ENCODE data around the gene HLA-DRA. TPM values are rescaled to one million over a fixed set of nuclear protein-coding genes. Genes with fewer than 3 reads are reported as not detected.

The HLA-DRA gene
- total and polyA plus RNA-seq, 2 donors (not counting 1 experiment from before 2014, with no cell fraction given) = 0.17 to 0.99 TPM

DNA sequence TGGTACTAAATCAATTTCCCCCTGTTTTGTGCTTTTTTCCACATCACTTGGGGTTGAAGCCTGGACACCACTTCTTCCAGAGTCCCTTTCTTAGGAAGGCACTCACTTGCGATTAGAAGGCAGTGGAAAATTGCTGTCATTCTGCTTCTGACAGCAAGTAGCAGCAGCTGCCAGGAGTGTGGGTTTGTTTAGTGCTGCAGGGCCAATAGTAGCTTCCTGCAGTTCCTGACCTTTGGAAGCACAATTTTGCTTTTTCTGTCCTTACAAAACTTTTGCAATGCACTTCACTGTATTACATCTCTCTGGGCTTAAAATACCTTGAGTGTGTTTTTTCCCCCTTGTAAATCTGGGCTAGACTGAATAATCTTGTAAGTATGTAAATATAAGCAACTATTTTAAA lies 12.5 kb upstream of the HLA-DRA start:
- Histone ChIP-seq H4K20me1 (ENCODE audit: control insufficient read depth, extremely low read depth, insufficient read depth, low read length) (no peaks in the 10 kb centered on the region), H3K9ac (ENCODE audit: insufficient read depth, low read length) (no peak overlapping the region), H3K27ac (ENCODE audit: insufficient read depth, low read length) (no peak overlapping the region), H3K4me2 (ENCODE audit: extremely low read depth, insufficient read depth, low read length) (no peak overlapping the region), H3K9me3 (ENCODE audit: control insufficient read depth, insufficient read depth, low read depth, low read length) (no peaks in the 10 kb centered on the region), H3K79me2 (ENCODE audit: control insufficient read depth, insufficient read depth, low read length) (no peaks in the 10 kb centered on the region), H2AFZ (ENCODE audit: low read length) (no peak overlapping the region), H3K36me3 (ENCODE audit: control insufficient read depth, insufficient read depth, low read length) (no peaks in the 10 kb centered on the region), H3K4me1 (ENCODE audit: control insufficient read depth, extremely low read depth, insufficient read depth, low read length) (no peaks in the 10 kb centered on the region), H3K27me3 (ENCODE audit: control insufficient read depth, insufficient read depth, low read length) (peaks cover 5% of the 10 kb centered on the region), H3K4me3 (replicated peaks in 1 of 4; ENCODE audit: control extremely low read depth in 1 of 4, insufficient read depth in 1 of 4, low read depth in 3 of 4, low read length in 4 of 4) (no peak overlapping the region)
- DNase-seq (ENCODE audit: low read depth in 2 of 2) = no peak
- TF ChIP-seq CTCF (conservative IDR thresholded peaks at IDR 0.05 in 1 of 2, IDR thresholded peaks at IDR 0.05 in 1 of 2; ENCODE audit: low read depth in 1 of 2, low read length in 2 of 2) (no peak), EZH2 (IDR thresholded peaks at IDR 0.05; ENCODE audit: low read length, missing control alignments) (no peak)

- H3K4me1 ChIP-seq (ENCODE audit: control insufficient read depth, extremely low read depth, insufficient read depth, low read length) = no peaks in the 10 kb centered on the region
- no peak overlapping the region for H2AFZ ChIP-seq (ENCODE audit: low read length)
- no peak overlapping the region for H3K27ac ChIP-seq (ENCODE audit: insufficient read depth, low read length)
- H3K79me2 ChIP-seq (ENCODE audit: control insufficient read depth, insufficient read depth, low read length) = no peaks in the 10 kb centered on the region
- no peak overlapping the region for H3K9ac ChIP-seq (ENCODE audit: insufficient read depth, low read length)
- DNase-seq (ENCODE audit: low read depth in 2 of 2) = no peak
- TF ChIP-seq EZH2 (IDR thresholded peaks at IDR 0.05; ENCODE audit: low read length, missing control alignments) = no peak
- TF ChIP-seq CTCF (conservative IDR thresholded peaks at IDR 0.05 in 1 of 2, IDR thresholded peaks at IDR 0.05 in 1 of 2; ENCODE audit: low read depth in 1 of 2, low read length in 2 of 2) = no peak
- no peak overlapping the region for H3K4me2 ChIP-seq (ENCODE audit: extremely low read depth, insufficient read depth, low read length)
- no peaks in the 10 kb centered on the region for H3K9me3 ChIP-seq (ENCODE audit: control insufficient read depth, insufficient read depth, low read depth, low read length)
- peaks cover 5% of the 10 kb centered on the region for H3K27me3 ChIP-seq (ENCODE audit: control insufficient read depth, insufficient read depth, low read length)
- H3K4me3 ChIP-seq (replicated peaks in 1 of 4; ENCODE audit: control extremely low read depth in 1 of 4, insufficient read depth in 1 of 4, low read depth in 3 of 4, low read length in 4 of 4) = no peak overlapping the region
- no peaks in the 10 kb centered on the region for H3K36me3 ChIP-seq (ENCODE audit: control insufficient read depth, insufficient read depth, low read length)
- no peaks in the 10 kb centered on the region for H4K20me1 ChIP-seq (ENCODE audit: control insufficient read depth, extremely low read depth, insufficient read depth, low read length)
Observed at GRCh38 chr6:32427934-32428474, 11.7 kb upstream of the HLA-DRA start.

GRCh38 chr6:32430179-32430578 lies 9.5 kb upstream of the HLA-DRA start:
- Histone ChIP-seq H3K27me3 (ENCODE audit: control insufficient read depth, insufficient read depth, low read length) (peaks cover 5% of the 10 kb centered on the region), H2AFZ (ENCODE audit: low read length) (no peak overlapping the region), H3K9ac (ENCODE audit: insufficient read depth, low read length) (no peak overlapping the region), H3K4me3 (replicated peaks in 1 of 4; ENCODE audit: control extremely low read depth in 1 of 4, insufficient read depth in 1 of 4, low read depth in 3 of 4, low read length in 4 of 4) (no peak overlapping the region), H3K9me3 (ENCODE audit: control insufficient read depth, insufficient read depth, low read depth, low read length) (no peaks in the 10 kb centered on the region), H3K79me2 (ENCODE audit: control insufficient read depth, insufficient read depth, low read length) (no peaks in the 10 kb centered on the region), H3K4me1 (ENCODE audit: control insufficient read depth, extremely low read depth, insufficient read depth, low read length) (no peaks in the 10 kb centered on the region), H4K20me1 (ENCODE audit: control insufficient read depth, extremely low read depth, insufficient read depth, low read length) (no peaks in the 10 kb centered on the region), H3K27ac (ENCODE audit: insufficient read depth, low read length) (no peak overlapping the region), H3K36me3 (ENCODE audit: control insufficient read depth, insufficient read depth, low read length) (no peaks in the 10 kb centered on the region), H3K4me2 (ENCODE audit: extremely low read depth, insufficient read depth, low read length) (no peak overlapping the region)
- TF ChIP-seq EZH2 (IDR thresholded peaks at IDR 0.05; ENCODE audit: low read length, missing control alignments) (no peak), CTCF (conservative IDR thresholded peaks at IDR 0.05 in 1 of 2, IDR thresholded peaks at IDR 0.05 in 1 of 2; ENCODE audit: low read depth in 1 of 2, low read length in 2 of 2) (no peak)
- DNase-seq (ENCODE audit: low read depth in 2 of 2) = no peak
